ENCODE data around the gene PSEN2. TPM values are rescaled to one million over a fixed set of nuclear protein-coding genes. Genes with fewer than 3 reads are reported as not detected.
A peak's percentile ranks its signal among the peaks of the same experiment; 100 is the strongest.
"Not testable (repeated sequence)": the region's sequence is repeated elsewhere in the genome, so short reads cannot be mapped to it uniquely, and the experiment has no call there.

Gene PSEN2
- total RNA-seq, 4 donors from 2014 or later: 8.3 to 23.5 (median 17.8) TPM

- Histone ChIP-seq H3K27ac (no peak overlapping the region), H3K4me1 (no peaks in the 10 kb centered on the region), H3K27me3 (no peaks in the 10 kb centered on the region), H3K9me3 (no peaks in the 10 kb centered on the region), H3K36me3 (no peaks in the 10 kb centered on the region), H3K4me3 (no peak overlapping the region)
- intact Hi-C loops (cut with DNase I): no loop called here
- TF ChIP-seq POLR2A (IDR thresholded peaks at IDR 0.05) (no peak), CTCF (IDR thresholded peaks at IDR 0.05) (no peak)
- WGBS, 2 donors: 10 to 20% methylated on average over 1 of the region's 1 CpG
- no peak for DNase-seq
These were observed 23.6 kb upstream of the PSEN2 start for GRCh38 chr1:226846786-226847185.

- H3K36me3 ChIP-seq; H3K27me3 ChIP-seq; H3K4me3 ChIP-seq; DNase-seq; intact Hi-C loops (cut with DNase I); H3K27ac ChIP-seq; H3K9me3 ChIP-seq; H3K4me1 ChIP-seq: not testable (repeated sequence)
- WGBS, 2 donors: 79 to 100% methylated on average over 1 of the region's 1 CpG
These were observed 15.9 kb upstream of the PSEN2 start for GRCh38 chr1:226854548-226854947.

GRCh38 chr1:226862890-226863289, 7.5 kb upstream of the PSEN2 start:
- Histone ChIP-seq H3K4me1 (peaks cover 0 to 8% (median 0%) of the 10 kb centered on the region in 3 donors), H3K4me3 (no peak overlapping the region), H3K27ac (peak overlapping the region in 1 of 4 donors; percentile 26), H3K36me3 (no peaks in the 10 kb centered on the region), H3K27me3 (no peaks in the 10 kb centered on the region), H3K9me3 (no peaks in the 10 kb centered on the region)
- no peak for DNase-seq
- no peak for TF ChIP-seq CTCF (IDR thresholded peaks at IDR 0.05)
- no peak for TF ChIP-seq POLR2A (IDR thresholded peaks at IDR 0.05)
- intact Hi-C loops (cut with DNase I): no loop called here

GRCh38 chr1:226863446-226863845, 7.0 kb upstream of the PSEN2 start:
- H3K4me3 ChIP-seq: no peak overlapping the region
- no peaks in the 10 kb centered on the region for H3K27me3 ChIP-seq
- TF ChIP-seq CTCF (IDR thresholded peaks at IDR 0.05) (no peak), POLR2A (IDR thresholded peaks at IDR 0.05) (no peak)
- intact Hi-C loops (cut with DNase I): no loop called here
- H3K36me3 ChIP-seq: no peaks in the 10 kb centered on the region
- 57 to 69% methylated on average over 3 to 5 of the region's 5 CpGs for WGBS, 2 donors
- H3K27ac ChIP-seq: peak overlapping the region in 1 of 4 donors; percentile 26
- H3K4me1 ChIP-seq: peaks cover 0 to 8% (median 0%) of the 10 kb centered on the region in 3 donors
- no peak for DNase-seq
- no peaks in the 10 kb centered on the region for H3K9me3 ChIP-seq

- Histone ChIP-seq H3K9me3 (no peaks in the 10 kb centered on the region), H3K27me3 (no peaks in the 10 kb centered on the region), H3K4me3 (no peak overlapping the region), H3K36me3 (no peaks in the 10 kb centered on the region), H3K27ac (no peak overlapping the region), H3K4me1 (peaks cover 0 to 8% (median 0%) of the 10 kb centered on the region in 3 donors)
- WGBS, 2 donors: 85 to 91% methylated on average over 3 to 4 of the region's 4 CpGs
- intact Hi-C loops (cut with DNase I): no loop called here
- no peak for DNase-seq
- TF ChIP-seq POLR2A (IDR thresholded peaks at IDR 0.05) (no peak), CTCF (IDR thresholded peaks at IDR 0.05) (no peak)
These were observed 6.1 kb upstream of the PSEN2 start for GRCh38 chr1:226864311-226864710.

GRCh38 chr1:226865590-226865989, 4.8 kb upstream of the PSEN2 start:
- H3K4me3 ChIP-seq: no peak overlapping the region
- H3K9me3 ChIP-seq: no peaks in the 10 kb centered on the region
- TF ChIP-seq CTCF (IDR thresholded peaks at IDR 0.05): no peak
- no peak for TF ChIP-seq POLR2A (IDR thresholded peaks at IDR 0.05)
- intact Hi-C loops (cut with DNase I): no loop called here
- 75 to 80% methylated on average over 4 of the region's 4 CpGs for WGBS, 2 donors
- no peak for DNase-seq
- H3K4me1 ChIP-seq: peaks cover 0 to 14% (median 0%) of the 10 kb centered on the region in 3 donors
- H3K36me3 ChIP-seq: no peaks in the 10 kb centered on the region
- H3K27me3 ChIP-seq: no peaks in the 10 kb centered on the region
- H3K27ac ChIP-seq: no peak overlapping the region
